PC-3 (cell line): ENCODE measurements around the gene ZBTB46. TPM values are rescaled to one million over a fixed set of nuclear protein-coding genes. Genes with fewer than 3 reads are reported as not detected.

Experiments
- ATAC-seq: fragments of 200-7000 bp; cut with Tn5 transposase; 2 replicates; pipeline ENCODE4 v1.9.1; 2020; ENCODE audit warnings: mild to moderate bottlenecking, moderate library complexity
- BruUV-seq: library from RNA; stranded (reverse); fragments of 400-500 nt; replicated peaks from 2 replicates; lab custom pipeline; 2021; lab: Mats Ljungman, UMichigan
- CTCF ChIA-PET: fragments of 300-600 bp; sonication (Branson Sonifier 250); formaldehyde crosslinking; loops from one replicate; lab custom pipeline; 2022; ENCODE audit warnings: antibody characterized with exemption; lab: Charles Lee
- POLR2A ChIA-PET: fragments of 300-600 bp; sonication (Branson Sonifier 250); formaldehyde crosslinking; loops from one replicate; lab custom pipeline; 2022; ENCODE audit warnings: antibody characterized with exemption; ENCODE audit not compliant: unreplicated experiment; lab: Charles Lee
- DNase-seq: peaks from one replicate; pipeline ENCODE4 v3.0.0-alpha.2; 2015
- H2AFZ ChIP-seq: fragments of 300-600 bp; sonication (generic); 2 replicates; pipeline ENCODE4 v1.6.0; 2016; ENCODE audit warnings: antibody characterized with exemption, low read length
- H3F3A ChIP-seq: fragments of 300-600 bp; sonication (generic); one replicate; pipeline ENCODE4 v1.6.0; 2017; ENCODE audit warnings: antibody characterized with exemption, low read length, control low read depth, mild to moderate bottlenecking; ENCODE audit not compliant: unreplicated experiment
- H3K27ac ChIP-seq: fragments of 300-600 bp; sonication (generic); 2 replicates; pipeline ENCODE4 v1.5.1; 2016; ENCODE audit warnings: mild to moderate bottlenecking, low read length
- H3K27me3 ChIP-seq: fragments of 300-600 bp; sonication (generic); 2 replicates; pipeline ENCODE4 v1.6.1; 2016; ENCODE audit warnings: low read length, mixed read lengths
- H3K36me3 ChIP-seq: fragments of 300-600 bp; sonication (generic); 2 replicates; pipeline ENCODE4 v1.6.1; 2016; ENCODE audit warnings: low read depth, mixed run types, low read length, mixed read lengths
- H3K4me1 ChIP-seq: fragments of 300-600 bp; sonication (generic); 2 replicates; pipeline ENCODE4 v1.5.1; 2016; ENCODE audit warnings: low read length; ENCODE audit not compliant: insufficient read depth
- H3K4me2 ChIP-seq: fragments of 300-600 bp; sonication (generic); 2 replicates; pipeline ENCODE4 v1.6.0; 2016; ENCODE audit warnings: low read length
- H3K4me3 ChIP-seq: fragments of 300-600 bp; sonication (generic); 2 replicates; pipeline ENCODE4 v1.5.1; 2016; ENCODE audit warnings: mild to moderate bottlenecking, low read length, mixed read lengths
- H3K79me2 ChIP-seq: fragments of 300-600 bp; sonication (generic); 2 replicates; pipeline ENCODE4 v1.6.1; 2017; ENCODE audit warnings: low read length, mixed read lengths
- H3K9ac ChIP-seq: fragments of 300-600 bp; sonication (generic); 2 replicates; pipeline ENCODE4 v1.6.0; 2016; ENCODE audit warnings: mild to moderate bottlenecking, low read length
- H3K9me2 ChIP-seq: fragments of 300-600 bp; sonication (generic); replicated peaks from 2 replicates; pipeline ENCODE4 v1.6.1; 2016; ENCODE audit warnings: mixed run types, low read length, mixed read lengths
- H3K9me3 ChIP-seq: fragments of 300-600 bp; sonication (generic); 2 replicates; pipeline ENCODE4 v1.6.1; 2016; ENCODE audit warnings: low read length, mixed read lengths
- H4K20me1 ChIP-seq: fragments of 300-600 bp; sonication (generic); 2 replicates; pipeline ENCODE4 v1.6.1; 2016; ENCODE audit warnings: low read length, mixed read lengths
- CTCF ChIP-seq: fragments of 300-600 bp; sonication (generic); conservative IDR thresholded peaks from 2 replicates; pipeline ENCODE4 v1.5.1; 2017; ENCODE audit warnings: antibody characterized with exemption, low read depth, mild to moderate bottlenecking, low read length
- EZH2 ChIP-seq: fragments of 300-600 bp; sonication (generic); IDR thresholded peaks from one replicate; pipeline ENCODE4 v1.6.1; 2017; ENCODE audit warnings: antibody characterized with exemption, mild to moderate bottlenecking, low read length; ENCODE audit not compliant: unreplicated experiment
- EZH2phosphoT487 ChIP-seq: fragments of 300-600 bp; sonication (generic); IDR thresholded peaks from 2 replicates; pipeline ENCODE4 v1.6.1; 2018; ENCODE audit warnings: mild to moderate bottlenecking, antibody characterized with exemption, low read length, borderline replicate concordance
- intact Hi-C: fragments of 100-400 bp; cut with micrococcal nuclease; formaldehyde crosslinking; loops from 2 replicates; pipeline ENCODE4 v1.9.0; 2023
- total RNA-seq: library from RNA; depleted of rRNA; stranded (reverse); fragments of >200 nt; gene quantifications from 2 replicates; pipeline ENCODE4 v1.2.3, GENCODE V29; 2014

The ZBTB46 gene
- total RNA-seq, 1 experiment from 2014 or later: 7.3 TPM

- Histone ChIP-seq H3K9ac (no peak overlapping the region), H3K4me2 (peak overlapping the region; percentile 63; the same call in 1 of the 2 replicates), H3F3A (no peaks in the 10 kb centered on the region), H3K27me3 (no peaks in the 10 kb centered on the region), H3K36me3 (no peaks in the 10 kb centered on the region), H3K9me3 (no peaks in the 10 kb centered on the region), H3K4me3 (no peak overlapping the region; the same call in 1 of the 2 replicates), H3K79me2 (no peaks in the 10 kb centered on the region), H4K20me1 (no peaks in the 10 kb centered on the region), H2AFZ (no peak overlapping the region), H3K4me1 (peaks cover 5% of the 10 kb centered on the region; the same call in 1 of the 2 replicates), H3K9me2 (no peaks in the 10 kb centered on the region), H3K27ac (no peak overlapping the region)
- POLR2A ChIA-PET: no interaction called here
- BruUV-seq: no TSS peak
- ATAC-seq: no peak
- no peak for DNase-seq
- CTCF ChIA-PET: no interaction called here
- TF ChIP-seq EZH2 (no peak), CTCF (no peak), EZH2phosphoT487 (no peak)
- intact Hi-C loops: no loop called here
Observed at GRCh38 chr20:63831993-63832686, 1.1 kb upstream of the ZBTB46 start.

DNA sequence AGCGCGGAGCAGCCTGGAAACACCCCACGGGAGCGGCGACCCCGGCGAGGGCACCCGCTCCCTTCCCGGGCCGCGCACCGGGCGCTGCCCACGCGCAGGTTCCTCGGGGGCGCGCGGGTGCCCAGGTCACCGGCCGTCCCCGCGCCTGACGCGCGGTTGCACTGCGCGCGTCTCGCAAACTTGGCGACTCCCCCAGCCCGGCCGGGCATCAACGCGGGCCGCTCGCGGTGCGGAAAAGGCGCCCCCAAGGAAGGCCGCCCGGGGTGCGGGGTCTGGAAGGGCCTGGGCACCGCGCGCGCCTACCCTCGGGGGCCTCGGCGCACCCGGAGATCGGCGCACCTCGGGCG is 555 bp upstream of the ZBTB46 start:
- no peaks in the 10 kb centered on the region for H3K36me3 ChIP-seq
- ATAC-seq (no peak), DNase-seq (no peak)
- intact Hi-C loops: no loop called here
- H2AFZ ChIP-seq: peak overlapping the region; percentile 64; the same call in 1 of the 2 replicates
- H4K20me1 ChIP-seq: no peaks in the 10 kb centered on the region
- no TSS peak for BruUV-seq
- no peaks in the 10 kb centered on the region for H3K9me2 ChIP-seq
- no peak overlapping the region for H3K9ac ChIP-seq
- no peak overlapping the region for H3K27ac ChIP-seq
- TF ChIP-seq EZH2: no peak
- no peak for TF ChIP-seq CTCF
- TF ChIP-seq EZH2phosphoT487: no peak
- no peaks in the 10 kb centered on the region for H3K79me2 ChIP-seq
- H3K4me2 ChIP-seq: peak overlapping the region; percentile 63
- H3K9me3 ChIP-seq: no peaks in the 10 kb centered on the region
- peak overlapping the region; percentile 55; the same call in 1 of the 2 replicates for H3K4me3 ChIP-seq
- H3K27me3 ChIP-seq: no peaks in the 10 kb centered on the region
- H3K4me1 ChIP-seq: peaks cover 10% of the 10 kb centered on the region; the same call in 1 of the 2 replicates
- no peaks in the 10 kb centered on the region for H3F3A ChIP-seq
- ChIA-PET POLR2A (no interaction called here), CTCF (no interaction called here)
